Hindlimb muscle (tissue), 1 donor: ENCODE data around the gene EPPIN. TPM values are rescaled to one million over a fixed set of nuclear protein-coding genes. Genes with fewer than 3 reads are reported as not detected.

Source experiments
- DNase-seq: peaks from one replicate; pipeline ENCODE4 v3.0.0-alpha.2; 2013
- polyA plus RNA-seq: library from polyadenylated mRNA; unstranded; fragments of 120-200 nt; gene quantifications from one replicate; pipeline ENCODE4 v1.2.1, GENCODE V29; 2013; ENCODE audit not compliant: insufficient read length

EPPIN gene
- polyA plus RNA-seq, 1 donor, result 0.12 TPM

GRCh38 chr20:45538209-45538799 is 8.9 kb downstream of the EPPIN start:
- DNase-seq, result no peak

GRCh38 chr20:45527294-45527693 is 19.9 kb downstream of the EPPIN start:
- no peak for DNase-seq

- DNase-seq, result no peak
These were observed 23.4 kb downstream of the EPPIN start for GRCh38 chr20:45523821-45524220.

GRCh38 chr20:45518282-45518681 is 28.9 kb downstream of the EPPIN start:
- DNase-seq, result no peak

- no peak for DNase-seq
These were observed 31.9 kb downstream of the EPPIN start, which contains the start of gene SPINT3 for GRCh38 chr20:45515147-45515913. Gene SPINT3, minus strand, starts transcription at chr20:45515622. Its CDS starts 14 bp downstream, at chr20:45515608.

GRCh38 chr20:45510242-45510862 is 36.8 kb downstream of the EPPIN start:
- no peak for DNase-seq

GRCh38 chr20:45509091-45509490 is 38.1 kb downstream of the EPPIN start:
- no peak for DNase-seq

- DNase-seq, result no peak
These were observed 38.9 kb downstream of the EPPIN start for GRCh38 chr20:45508068-45508886.

GRCh38 chr20:45507011-45507820 is 40.0 kb downstream of the EPPIN start:
- no peak for DNase-seq

- DNase-seq, result no peak
These were observed 40.8 kb downstream of the EPPIN start for GRCh38 chr20:45506398-45506797.

- DNase-seq, result no peak
These were observed 43.8 kb downstream of the EPPIN start for GRCh38 chr20:45503403-45503802.

GRCh38 chr20:45502561-45502960 is 44.6 kb downstream of the EPPIN start:
- no peak for DNase-seq

- DNase-seq, result no peak
These were observed 45.6 kb downstream of the EPPIN start for GRCh38 chr20:45501600-45501999.

- no peak for DNase-seq
These were observed 47.2 kb downstream of the EPPIN start for GRCh38 chr20:45500022-45500421.

- DNase-seq, result no peak
These were observed 49.2 kb downstream of the EPPIN start for GRCh38 chr20:45497971-45498494.

GRCh38 chr20:45496166-45496565 is 51.0 kb downstream of the EPPIN start:
- DNase-seq, result no peak

GRCh38 chr20:45495501-45495941 is 51.7 kb downstream of the EPPIN start:
- DNase-seq, result no peak
